ENCODE data around the gene RAB10.
A peak's percentile ranks its signal among the peaks of the same experiment; 100 is the strongest.
"Not testable (repeated sequence)": the region's sequence is repeated elsewhere in the genome, so short reads cannot be mapped to it uniquely, and the experiment has no call there.

The RAB10 gene

DNA sequence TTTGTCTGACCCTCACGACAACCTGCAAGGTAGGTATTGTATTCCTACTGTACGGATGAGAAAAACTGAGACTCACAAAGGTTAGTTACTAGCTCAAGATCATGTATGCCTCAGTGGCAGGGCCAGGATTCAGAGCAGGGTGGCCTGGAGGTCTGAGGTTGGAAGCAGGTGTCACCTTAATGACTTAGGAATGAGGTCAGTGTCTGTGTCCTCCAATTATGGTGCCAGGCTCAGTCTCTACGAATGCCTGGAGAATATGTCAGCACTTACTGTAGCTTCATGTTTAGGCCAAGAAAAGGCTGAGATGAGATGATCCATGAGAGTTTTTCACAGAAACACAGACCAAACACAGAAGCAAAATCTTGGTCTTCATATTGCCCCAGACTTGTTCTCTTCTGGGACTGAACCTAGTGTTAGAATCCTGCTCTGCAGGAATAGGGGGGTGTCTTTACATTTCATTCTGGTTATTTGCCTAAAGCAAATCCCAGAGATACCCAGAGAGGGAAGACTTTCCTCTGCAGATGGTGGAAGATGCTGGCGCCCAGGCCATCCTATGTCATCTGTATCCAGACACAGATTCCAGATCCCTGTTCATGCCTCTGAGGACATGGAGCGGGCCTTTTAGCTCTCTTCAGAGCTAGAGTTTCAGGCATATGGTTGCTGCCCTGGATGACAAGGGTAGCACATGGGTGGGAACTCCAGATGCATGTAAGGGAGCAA, 16.3 kb upstream of the RAB10 start:
- peak overlapping the region; percentile 50 for H3K27ac ChIP-seq
- TF ChIP-seq ZFX (IDR thresholded peaks at IDR 0.05; ENCODE audit: borderline replicate concordance): no peak
- no peak for TF ChIP-seq CTCF (IDR thresholded peaks at IDR 0.05)

- TF ChIP-seq CTCF (IDR thresholded peaks at IDR 0.05): no peak
- no peak for TF ChIP-seq ZFX (IDR thresholded peaks at IDR 0.05; ENCODE audit: borderline replicate concordance)
- H3K27ac ChIP-seq: peak overlapping the region; percentile 50
These were observed 15.5 kb upstream of the RAB10 start for GRCh38 chr2:26018184-26019055.

- H3K27ac ChIP-seq: no peak overlapping the region
- no peak for TF ChIP-seq CTCF (IDR thresholded peaks at IDR 0.05)
- TF ChIP-seq ZFX (IDR thresholded peaks at IDR 0.05; ENCODE audit: borderline replicate concordance): no peak
These were observed 13.6 kb upstream of the RAB10 start for GRCh38 chr2:26020231-26020640.

DNA sequence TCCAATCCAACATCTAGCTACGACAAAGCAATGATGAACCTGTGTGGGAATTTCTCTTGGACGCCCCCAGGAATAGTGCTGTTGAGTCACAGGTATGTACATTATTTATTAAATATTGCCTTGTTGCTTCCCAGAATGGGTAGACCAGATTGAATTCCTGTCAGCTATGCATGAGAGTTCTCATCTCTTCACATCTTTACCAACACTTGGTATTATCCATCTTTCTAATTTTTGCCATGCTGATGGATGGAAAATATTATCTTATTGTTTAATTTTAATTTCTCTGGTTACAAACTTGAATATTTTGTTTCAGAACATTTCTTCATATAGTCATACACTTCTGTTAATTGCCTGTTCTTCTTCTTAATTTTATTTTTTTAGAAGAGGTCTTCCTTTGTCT, 9.6 kb upstream of the RAB10 start:
- no peak for TF ChIP-seq CTCF (IDR thresholded peaks at IDR 0.05)
- no peak for TF ChIP-seq ZFX (IDR thresholded peaks at IDR 0.05; ENCODE audit: borderline replicate concordance)
- no peak overlapping the region for H3K27ac ChIP-seq

- TF ChIP-seq CTCF (IDR thresholded peaks at IDR 0.05) (no peak), ZFX (IDR thresholded peaks at IDR 0.05; ENCODE audit: borderline replicate concordance) (no peak)
- no peak overlapping the region for H3K27ac ChIP-seq
These were observed 8.4 kb upstream of the RAB10 start for GRCh38 chr2:26025509-26025908.

DNA sequence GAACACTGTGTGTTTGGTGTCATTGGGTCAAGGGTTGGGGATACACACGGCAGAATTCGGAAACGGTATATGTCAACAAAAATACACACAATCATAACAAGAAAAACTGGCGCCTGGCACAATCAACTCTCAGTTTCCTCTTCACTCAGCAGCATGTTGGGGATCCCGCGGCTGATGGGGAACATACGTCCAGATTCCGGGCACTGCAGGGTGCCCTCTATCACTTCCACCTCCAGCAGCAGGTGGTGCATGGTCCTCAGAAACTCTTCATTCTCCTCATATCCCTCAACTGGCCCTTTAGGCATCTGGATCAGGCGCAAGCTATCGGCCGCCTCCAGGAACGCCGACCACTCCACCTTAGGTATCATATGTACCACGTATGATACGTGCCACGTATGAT, 5.8 kb upstream of the RAB10 start:
- not testable (repeated sequence) for H3K27ac ChIP-seq

- peak overlapping the region; percentile 96 for H3K27ac ChIP-seq
These were observed 1.2 kb upstream of the RAB10 start for GRCh38 chr2:26032586-26033269.

DNA sequence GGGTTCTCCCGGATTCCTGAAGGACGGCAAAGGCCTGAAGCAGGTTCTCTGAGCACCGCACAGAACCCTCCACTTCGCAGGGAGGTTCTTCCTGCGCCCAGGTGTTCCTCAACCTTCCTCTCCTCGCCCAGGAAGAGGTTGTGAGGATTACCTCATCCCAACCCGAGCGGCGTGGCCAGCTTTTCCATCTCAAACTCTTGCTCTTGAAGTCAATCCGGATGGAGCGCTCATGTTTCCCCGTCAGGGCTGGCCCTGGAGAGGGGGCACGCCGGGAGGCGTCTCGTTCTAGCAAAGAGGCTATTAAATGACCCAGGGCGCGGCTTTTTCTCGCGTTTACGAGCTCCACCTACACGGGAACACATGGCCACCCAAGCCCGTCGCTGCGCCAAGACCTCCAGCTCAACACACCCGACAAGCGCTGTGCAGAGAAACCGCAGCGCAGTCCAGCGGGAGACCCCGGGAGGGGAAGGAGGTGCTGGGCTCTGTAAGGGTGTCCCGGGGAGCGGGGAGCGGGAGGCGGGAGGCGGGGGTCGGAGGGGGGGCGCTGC, 540 bp upstream of the RAB10 start:
- no peak for TF ChIP-seq ZFX (IDR thresholded peaks at IDR 0.05; ENCODE audit: borderline replicate concordance)
- no peak for TF ChIP-seq CTCF (IDR thresholded peaks at IDR 0.05)
- H3K27ac ChIP-seq: peak overlapping the region; percentile 96
